NCI-H460 (cell line): ENCODE results near the gene CHST11. TPM values are rescaled to one million over a fixed set of nuclear protein-coding genes. Genes with fewer than 3 reads are reported as not detected.

Experiments used
- DNase-seq: peaks from one replicate; pipeline ENCODE4 v3.0.0-alpha.2; 2016; ENCODE audit warnings: low read depth; ENCODE audit errors: extremely low read depth
- total RNA-seq: library from RNA; depleted of rRNA; stranded (reverse); fragments of >200 nt; shearing (Covaris generic); gene quantifications from 2 replicates; pipeline ENCODE4 v1.2.3, GENCODE V29; 2014

The CHST11 gene
- total RNA-seq, 1 experiment from 2014 or later: 2.9 TPM

GRCh38 chr12:104619305-104619704 lies 162.6 kb downstream of the CHST11 start:
- DNase-seq: no peak

GRCh38 chr12:104620837-104621531 lies 164.2 kb downstream of the CHST11 start:
- no peak for DNase-seq

GRCh38 chr12:104622928-104623327 lies 166.2 kb downstream of the CHST11 start:
- DNase-seq: no peak

GRCh38 chr12:104623883-104624282 lies 167.1 kb downstream of the CHST11 start:
- no peak for DNase-seq

- DNase-seq: no peak
These were observed 167.8 kb downstream of the CHST11 start for GRCh38 chr12:104624529-104624928.

- no peak for DNase-seq
These were observed 169.5 kb downstream of the CHST11 start for GRCh38 chr12:104626069-104626837.

GRCh38 chr12:104627231-104627989 lies 170.7 kb downstream of the CHST11 start:
- no peak for DNase-seq

- no peak for DNase-seq
These were observed 171.5 kb downstream of the CHST11 start for GRCh38 chr12:104627990-104628830.

GRCh38 chr12:104628831-104629135 lies 172.0 kb downstream of the CHST11 start:
- no peak for DNase-seq

- DNase-seq: no peak
These were observed 173.5 kb downstream of the CHST11 start for GRCh38 chr12:104630230-104630670.

GRCh38 chr12:104631867-104632266 lies 175.1 kb downstream of the CHST11 start:
- DNase-seq: no peak

- DNase-seq: no peak
These were observed 176.0 kb downstream of the CHST11 start for GRCh38 chr12:104632724-104633201.

GRCh38 chr12:104634044-104634443 lies 177.3 kb downstream of the CHST11 start:
- no peak for DNase-seq

- DNase-seq: no peak
These were observed 178.1 kb downstream of the CHST11 start for GRCh38 chr12:104634852-104635251.

GRCh38 chr12:104635607-104636343 lies 179.0 kb downstream of the CHST11 start:
- no peak for DNase-seq

GRCh38 chr12:104636496-104636895 lies 179.7 kb downstream of the CHST11 start:
- DNase-seq: no peak

GRCh38 chr12:104637604-104638003 lies 180.9 kb downstream of the CHST11 start:
- no peak for DNase-seq

GRCh38 chr12:104638218-104638850 lies 181.6 kb downstream of the CHST11 start:
- no peak for DNase-seq

GRCh38 chr12:104638851-104639240 lies 182.1 kb downstream of the CHST11 start:
- no peak for DNase-seq
